GM18861 (cell line): ENCODE measurements around the gene SOX15.
A peak's percentile ranks its signal among the peaks of the same experiment; 100 is the strongest.
"Not testable (repeated sequence)": the region's sequence is repeated elsewhere in the genome, so short reads cannot be mapped to it uniquely, and the experiment has no call there.

Source experiments
- ATAC-seq: cut with Tn5 transposase; IDR thresholded peaks from one replicate; pipeline ENCODE4 v1.9.1; 2021; ENCODE audit not compliant: unreplicated experiment

Gene SOX15

DNA sequence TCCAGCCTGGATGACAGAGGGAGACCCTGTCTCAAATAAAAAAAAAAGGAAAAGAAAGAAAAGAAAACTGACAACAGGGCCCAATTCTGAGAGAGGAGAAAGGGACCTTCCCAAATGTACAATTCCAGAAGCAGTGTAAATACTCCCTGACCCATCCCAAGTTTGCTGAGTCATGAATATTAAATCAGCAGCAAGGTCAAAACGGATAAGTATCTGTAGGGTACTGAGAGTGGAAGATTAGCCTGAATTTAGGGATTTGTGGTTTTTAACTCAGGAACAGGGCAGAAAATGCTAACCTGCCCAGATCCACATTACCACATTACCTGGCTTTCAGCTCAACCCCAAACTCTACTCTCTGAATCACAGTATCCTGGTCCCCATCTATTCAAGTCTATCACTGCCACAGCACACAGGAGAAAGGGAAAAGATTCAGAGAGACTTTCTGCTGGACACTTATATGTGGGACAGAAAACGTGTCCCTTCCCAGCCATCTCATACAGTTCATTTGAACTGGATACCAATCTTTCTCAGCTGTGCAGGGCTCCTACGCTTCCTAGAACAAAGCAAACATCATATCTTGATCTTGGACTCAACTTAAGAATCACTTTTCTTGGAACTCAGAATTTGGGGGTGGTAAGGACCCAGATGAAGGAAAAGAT lies 21.9 kb upstream of the SOX15 start:
- no peak for ATAC-seq

DNA sequence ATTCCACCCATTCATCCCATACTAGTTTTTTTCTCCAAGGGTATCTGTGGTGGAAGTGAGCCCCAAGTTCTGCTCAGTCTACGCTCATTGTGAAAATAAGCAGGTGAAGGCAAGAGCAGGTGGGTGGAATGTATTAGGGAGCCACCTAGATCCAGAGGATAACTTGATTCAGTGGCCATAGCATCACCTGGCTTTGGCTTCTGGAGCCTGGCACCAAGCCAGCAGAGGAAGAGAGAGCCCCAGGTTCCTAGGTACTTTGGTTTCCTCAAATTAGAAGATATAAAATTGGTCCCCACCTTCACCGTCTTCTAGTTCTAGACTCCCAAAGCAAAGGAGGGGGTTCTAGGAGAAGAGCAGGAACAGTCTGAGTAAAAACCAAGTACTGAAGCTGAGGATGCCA lies 20.7 kb upstream of the SOX15 start:
- no peak for ATAC-seq

GRCh38 chr17:7606280-7606679 lies 16.4 kb upstream of the SOX15 start:
- no peak for ATAC-seq

GRCh38 chr17:7597561-7597960 lies 7.7 kb upstream of the SOX15 start:
- ATAC-seq = not testable (repeated sequence)

GRCh38 chr17:7593296-7593695 lies 3.4 kb upstream of the SOX15 start:
- ATAC-seq = no peak

DNA sequence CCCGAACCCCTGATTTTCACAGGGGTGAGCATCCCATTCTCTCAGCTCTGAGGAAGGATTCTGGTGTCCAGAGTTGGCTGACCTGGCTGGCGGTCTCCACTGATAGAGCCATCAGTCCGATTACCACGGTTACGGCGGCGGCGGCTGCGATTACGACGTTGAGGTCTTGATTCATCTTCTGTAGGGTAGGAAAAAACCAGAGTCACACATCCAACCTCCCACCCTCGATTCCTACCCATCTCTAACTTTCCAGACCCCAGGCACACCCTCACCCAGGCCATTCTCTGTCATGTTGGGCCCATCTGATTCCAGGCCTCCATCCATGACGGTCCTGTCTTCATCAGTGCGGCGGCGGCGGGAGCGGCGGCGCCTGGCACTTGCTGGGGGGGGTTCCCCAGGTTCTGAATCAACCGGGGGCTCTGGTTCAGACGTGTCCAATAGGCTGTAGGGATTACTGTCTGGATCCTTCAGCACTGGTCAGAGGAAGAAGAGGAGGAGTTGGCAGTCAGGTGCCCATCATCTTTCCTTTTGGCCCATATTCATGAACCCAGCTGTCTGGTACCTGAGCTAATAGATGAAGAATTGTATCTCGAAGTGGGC lies 2.6 kb upstream of the SOX15 start:
- no peak for ATAC-seq

GRCh38 chr17:7591596-7591995 lies 1.7 kb upstream of the SOX15 start:
- no peak for ATAC-seq

DNA sequence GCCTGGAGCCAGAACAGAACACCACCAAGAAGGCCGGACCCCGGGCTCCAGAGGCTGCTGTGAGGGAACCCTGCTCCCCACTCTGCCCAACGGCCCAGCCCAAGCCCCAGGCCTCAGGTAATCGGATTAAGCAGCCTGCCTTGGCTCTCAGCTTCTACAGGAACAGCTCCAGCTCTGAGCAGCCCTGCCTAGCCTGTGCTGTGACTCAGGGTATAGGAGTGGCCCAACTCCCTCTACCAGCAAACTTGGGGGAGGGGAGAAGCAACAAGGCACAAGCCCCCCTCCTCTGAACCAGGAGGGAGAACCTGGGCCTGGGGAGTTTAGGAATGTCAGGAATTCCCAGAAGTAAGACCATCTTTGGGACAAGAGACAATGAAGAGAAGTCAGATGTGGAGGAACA lies 849 bp upstream of the SOX15 start:
- no peak for ATAC-seq

DNA sequence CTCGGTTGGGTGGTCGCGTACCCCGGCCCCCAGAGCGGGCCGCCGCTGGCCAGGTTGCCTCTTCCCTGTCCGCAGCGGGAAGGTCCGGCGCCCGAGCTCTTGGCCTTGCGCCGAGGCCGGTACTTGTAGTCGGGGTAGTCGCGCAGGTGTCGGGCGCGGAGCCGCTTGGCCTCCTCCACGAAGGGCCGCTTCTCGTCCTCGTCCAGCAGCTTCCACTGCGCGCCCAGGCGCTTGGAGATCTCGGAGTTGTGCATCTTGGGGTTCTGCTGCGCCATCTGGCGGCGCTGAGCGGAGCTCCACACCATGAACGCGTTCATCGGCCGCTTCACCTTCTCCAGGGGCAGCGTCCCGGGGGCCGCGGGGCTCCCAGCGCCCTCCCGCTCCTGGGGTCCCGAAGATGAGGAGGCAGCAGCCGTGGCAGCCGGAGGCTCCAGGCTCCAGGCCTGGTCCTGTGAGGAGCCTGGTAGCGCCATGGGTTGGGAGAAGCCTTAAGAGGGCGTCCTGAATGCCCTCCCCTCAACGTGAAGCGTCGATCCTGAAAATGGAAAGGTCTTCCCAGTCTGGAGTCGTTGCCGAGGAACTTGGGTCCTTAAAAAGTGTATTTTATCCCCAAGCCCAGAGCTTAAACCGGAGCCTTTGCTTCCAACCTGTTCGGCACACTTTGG lies 558 bp downstream of the SOX15 start:
- no peak for ATAC-seq

- no peak for ATAC-seq
Measured at GRCh38 chr17:7588553-7589203, 1.2 kb downstream of the SOX15 start.

DNA sequence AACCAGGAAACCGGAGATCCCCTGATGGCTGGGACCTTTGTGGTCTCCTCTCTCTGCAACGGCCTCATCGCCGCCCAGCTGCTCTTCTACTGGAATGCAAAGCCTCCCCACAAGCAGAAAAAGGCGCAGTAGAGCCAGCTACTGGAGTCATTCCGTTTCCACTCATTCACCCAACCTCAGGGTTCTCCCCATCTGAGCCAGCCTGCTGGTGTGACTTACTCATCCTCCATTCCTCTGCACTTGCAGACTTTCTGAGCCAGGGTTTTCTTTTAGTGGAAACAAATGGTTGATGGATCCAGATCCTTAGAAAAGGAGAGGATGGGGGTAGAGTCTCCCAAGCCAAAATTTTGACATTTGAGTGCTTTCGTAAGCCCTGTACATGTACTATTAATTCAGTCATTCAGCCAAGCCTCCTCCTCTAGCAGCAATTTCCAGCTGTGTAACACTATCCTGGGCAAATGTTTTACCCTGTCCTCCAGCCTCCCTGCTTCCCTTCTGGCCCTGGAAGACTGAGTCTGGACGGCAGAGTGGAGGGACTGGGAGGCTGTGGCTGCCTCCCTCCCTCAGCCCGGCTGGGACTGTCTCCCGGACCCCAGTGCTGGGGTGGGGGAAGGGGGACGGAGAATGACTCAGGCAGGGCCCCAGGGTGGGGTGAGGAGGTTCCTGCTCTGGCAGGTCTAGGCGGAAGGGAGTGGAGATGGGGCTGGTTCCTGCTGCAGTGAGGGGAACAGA lies 2.3 kb downstream of the SOX15 start:
- no peak for ATAC-seq

- ATAC-seq = no peak
Measured at GRCh38 chr17:7586673-7587419, 3.0 kb downstream of the SOX15 start.

DNA sequence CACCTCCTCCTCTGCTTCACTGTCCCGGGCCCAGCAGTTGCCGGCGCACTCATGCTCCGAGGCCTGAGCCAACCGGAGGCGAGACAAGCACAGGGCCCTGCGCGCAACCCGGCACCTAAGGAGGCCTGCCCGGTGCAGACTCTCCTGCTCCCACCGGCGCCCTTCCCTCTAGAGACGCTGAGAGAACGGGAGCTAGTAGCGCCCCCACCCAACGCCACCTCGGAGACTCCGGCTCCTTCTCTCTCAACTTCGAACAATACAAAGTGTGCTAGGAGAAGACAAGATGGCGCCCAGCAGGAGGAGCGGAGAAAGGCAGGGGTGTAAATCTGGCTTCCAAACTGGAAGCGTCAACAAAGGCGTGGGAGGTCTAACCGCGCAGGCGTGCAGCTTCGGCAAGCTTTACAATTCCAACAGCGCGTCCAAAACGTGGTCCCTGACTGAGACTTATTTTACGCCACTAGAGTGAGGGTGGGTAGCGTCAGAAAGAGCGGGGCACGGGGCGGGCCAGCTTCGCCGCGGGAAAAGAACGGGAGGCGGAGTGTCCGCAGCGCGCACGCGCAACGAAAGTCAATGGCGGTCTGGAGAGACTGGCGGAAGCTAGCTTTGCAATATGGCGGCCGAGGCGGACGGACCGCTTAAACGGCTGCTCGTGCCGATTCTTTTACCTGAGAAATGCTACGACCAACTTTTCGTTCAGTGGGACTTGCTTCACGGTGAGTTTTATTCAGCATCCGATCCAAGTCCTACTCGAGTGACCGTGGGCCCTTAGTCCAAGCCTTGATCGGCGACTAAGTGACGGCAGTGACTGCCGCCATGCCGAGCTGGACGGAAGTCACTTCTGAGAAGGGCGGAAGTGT lies 6.4 kb downstream of the SOX15 start, which contains the start of gene MPDU1:
MPDU1 (plus strand) TSS at position 600 of the 857 bp plus-strand sequence; CDS start at position 611, 11 bp downstream.
- peak; percentile 50 for ATAC-seq

DNA sequence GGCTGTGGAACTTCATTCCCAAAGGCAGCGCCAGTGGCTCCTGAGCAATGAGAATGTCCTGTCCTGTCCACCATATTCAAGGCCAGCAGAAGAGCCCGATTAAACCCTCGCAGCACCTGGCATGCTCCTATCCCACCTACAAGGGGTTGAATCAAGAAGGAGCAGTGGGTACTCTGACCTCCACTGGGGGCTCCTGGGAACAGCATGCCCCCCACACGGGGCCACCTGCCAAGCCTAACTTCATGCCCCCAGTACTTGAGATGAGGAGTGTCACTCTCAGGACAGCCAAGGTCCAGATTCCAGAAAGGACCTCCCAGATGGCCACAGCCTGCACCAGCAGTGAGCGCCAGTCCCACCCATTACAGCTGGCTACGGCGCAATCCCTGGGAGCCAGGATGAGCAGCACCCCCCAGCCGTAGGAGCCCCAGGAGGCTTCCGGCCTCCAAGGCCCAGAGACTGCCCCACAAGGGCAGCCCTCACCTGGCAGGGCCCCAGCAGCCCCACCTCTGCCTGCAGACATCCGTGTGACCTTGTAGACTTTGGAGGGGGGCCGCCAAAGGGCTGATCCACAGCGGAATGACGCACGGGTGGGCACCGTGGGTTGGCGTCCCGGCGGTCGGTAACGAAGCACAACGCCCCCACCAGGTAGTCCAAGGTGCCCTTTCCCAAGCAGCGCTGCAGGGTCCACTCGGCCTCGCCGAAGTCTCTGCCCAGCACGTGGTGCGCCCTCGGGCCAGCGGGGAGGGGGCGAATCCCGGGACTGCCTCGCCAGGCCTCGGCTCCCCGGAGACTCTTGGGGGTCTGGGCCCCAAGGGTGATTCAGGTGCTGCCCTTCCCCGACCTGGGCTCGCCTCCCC lies 7.3 kb downstream of the SOX15 start:
- ATAC-seq = no peak

DNA sequence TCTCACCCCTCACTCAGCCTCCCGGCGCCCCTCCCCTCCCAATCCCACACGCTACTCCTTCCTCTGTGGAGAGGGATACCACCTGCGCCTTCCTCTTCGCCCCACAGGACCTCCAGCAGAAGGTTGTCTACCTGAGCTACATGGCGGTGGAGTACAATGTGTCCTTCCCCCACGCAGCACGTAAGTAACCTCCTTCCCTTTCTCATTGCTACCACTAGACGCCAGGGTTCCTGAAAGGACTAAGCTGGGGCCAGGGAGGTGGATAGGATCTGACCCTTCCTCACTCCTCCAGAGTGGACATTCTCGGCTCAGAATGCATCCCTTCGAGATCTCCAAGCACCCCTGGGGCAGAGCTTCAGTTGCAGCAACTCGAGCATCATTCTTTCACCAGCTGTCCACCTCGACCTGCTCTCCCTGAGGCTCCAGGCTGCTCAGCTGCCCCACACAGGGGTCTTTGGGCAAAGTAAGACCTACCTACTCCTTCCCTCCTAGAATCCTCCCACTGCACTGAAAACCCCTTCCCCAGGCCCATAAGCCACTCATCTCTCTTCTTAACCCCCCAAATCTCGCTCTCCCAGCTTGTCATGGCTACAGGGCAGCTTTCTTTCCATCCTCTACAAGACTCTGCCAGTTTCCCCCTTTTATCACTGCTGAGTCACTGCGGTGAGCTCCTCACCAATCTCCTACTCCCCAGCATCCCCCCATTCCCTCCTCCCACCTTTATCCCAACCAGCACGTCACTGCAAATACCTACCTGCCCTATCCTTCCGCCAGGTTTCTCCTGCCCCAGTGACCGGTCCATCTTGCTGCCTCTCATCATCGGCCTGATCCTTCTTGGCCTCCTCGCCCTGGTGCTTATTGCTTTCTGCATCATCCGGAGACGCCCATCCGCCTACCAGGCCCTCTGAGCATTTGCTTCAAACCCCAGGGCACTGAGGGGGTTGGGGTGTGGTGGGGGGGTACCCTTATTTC lies 9.0 kb downstream of the SOX15 start:
- no peak for ATAC-seq

- no peak for ATAC-seq
Measured at GRCh38 chr17:7579834-7580603, 9.9 kb downstream of the SOX15 start.
